AG04449 (cell line): Measurements from ENCODE around the gene SCART1.
"Not testable (repeated sequence)": the region's sequence is repeated elsewhere in the genome, so short reads cannot be mapped to it uniquely, and the experiment has no call there.

ENCODE experiments used
- CTCF ChIA-PET: fragments of 350-600 bp; formaldehyde crosslinking; extraction: SDS; loops from one replicate; lab custom pipeline; 2021; ENCODE audit warnings: antibody characterized with exemption; lab: Yijun Ruan, JAX
- POLR2A ChIA-PET: fragments of 400-600, 350-600 bp; formaldehyde crosslinking; extraction: SDS; loops from one replicate; lab custom pipeline; 2020; ENCODE audit warnings: antibody characterized with exemption, inconsistent platforms; lab: Yijun Ruan, JAX
- DNase-seq: peaks from one replicate; pipeline ENCODE4 v3.0.0-alpha.2; 2010; ENCODE audit warnings: low read depth, low spot score
- H3K4me3 ChIP-seq: 2 replicates; pipeline ENCODE4 v1.5.1; 2011; ENCODE audit warnings: low read depth, mild to moderate bottlenecking, control low read depth, low read length
- CTCF ChIP-seq: IDR thresholded peaks from one replicate; pipeline ENCODE4 v1.5.1; 2011; ENCODE audit warnings: mild to moderate bottlenecking, moderate library complexity, low read length, control low read depth, inconsistent platforms; ENCODE audit not compliant: insufficient read depth; ENCODE audit errors: missing control alignments

SCART1 gene

GRCh38 chr10:133481086-133481643, 27.4 kb downstream of the SCART1 start:
- ChIA-PET CTCF (no interaction called here), POLR2A (no interaction called here)
- DNase-seq, result no peak
- no peak overlapping the region for H3K4me3 ChIP-seq
- TF ChIP-seq CTCF, result no peak

- TF ChIP-seq CTCF, result no peak
- DNase-seq, result no peak
- ChIA-PET CTCF (no interaction called here), POLR2A (no interaction called here)
- H3K4me3 ChIP-seq, result no peak overlapping the region
These were observed 27.9 kb downstream of the SCART1 start for GRCh38 chr10:133481657-133482056.

- CTCF ChIA-PET, result no interaction called here
- POLR2A ChIA-PET, result no interaction called here
- TF ChIP-seq CTCF, result no peak
- H3K4me3 ChIP-seq, result no peak overlapping the region
- DNase-seq, result no peak
These were observed 31.1 kb downstream of the SCART1 start for GRCh38 chr10:133484818-133485217.

- ChIA-PET CTCF (no interaction called here), POLR2A (no interaction called here)
- no peak for TF ChIP-seq CTCF
- no peak for DNase-seq
- no peak overlapping the region for H3K4me3 ChIP-seq
These were observed 33.3 kb downstream of the SCART1 start for GRCh38 chr10:133487085-133487484.

- no peak for DNase-seq
- ChIA-PET POLR2A (no interaction called here), CTCF (no interaction called here)
- H3K4me3 ChIP-seq, result no peak overlapping the region
- no peak for TF ChIP-seq CTCF
These were observed 34.6 kb downstream of the SCART1 start for GRCh38 chr10:133488354-133488753.

GRCh38 chr10:133489816-133490588, 36.3 kb downstream of the SCART1 start:
- POLR2A ChIA-PET, result no interaction called here
- DNase-seq, result no peak
- no peak for TF ChIP-seq CTCF
- H3K4me3 ChIP-seq, result no peak overlapping the region
- CTCF ChIA-PET, result no interaction called here

GRCh38 chr10:133493562-133493961, 39.8 kb downstream of the SCART1 start:
- DNase-seq, POLR2A ChIA-PET, H3K4me3 ChIP-seq: not testable (repeated sequence)
- CTCF ChIA-PET, result interaction anchor here (1.2 kb wide), 1 partner anchor 164 kb away, joined by 7 read pairs; no protein-coding TSS in a partner anchor
